Left ventricle myocardium inferior (tissue), 1 donor: ENCODE data around the gene RPH3AL. TPM values are rescaled to one million over a fixed set of nuclear protein-coding genes. Genes with fewer than 3 reads are reported as not detected.
A peak's percentile ranks its signal among the peaks of the same experiment; 100 is the strongest.

ENCODE experiments used
- DNase-seq: peaks from one replicate; pipeline ENCODE4 v3.0.0-alpha.2; 2020
- H3K27ac ChIP-seq: fragments of 200-600 bp; replicated peaks from 2 replicates; pipeline ENCODE4 v1.8.0; 2021
- H3K27me3 ChIP-seq: fragments of 200-600 bp; 2 replicates; pipeline ENCODE4 v1.8.0; 2021; ENCODE audit warnings: low read depth
- H3K36me3 ChIP-seq: fragments of 200-600 bp; 2 replicates; pipeline ENCODE4 v1.8.0; 2021
- H3K4me1 ChIP-seq: fragments of 200-600 bp; 2 replicates; pipeline ENCODE4 v1.8.0; 2021
- H3K4me3 ChIP-seq: fragments of 200-600 bp; 2 replicates; pipeline ENCODE4 v1.8.0; 2021; ENCODE audit warnings: mild to moderate bottlenecking, moderate library complexity
- H3K9me3 ChIP-seq: fragments of 200-600 bp; replicated peaks from 2 replicates; pipeline ENCODE4 v1.8.0; 2021
- CTCF ChIP-seq: fragments of 200-600 bp; IDR thresholded peaks from 2 replicates; pipeline ENCODE4 v1.8.0; 2021; ENCODE audit warnings: antibody characterized with exemption, mild to moderate bottlenecking, borderline replicate concordance
- intact Hi-C: fragments of 100-400 bp; cut with micrococcal nuclease; formaldehyde crosslinking; loops from one replicate; pipeline ENCODE4 v1.11.0; 2022
- total RNA-seq: library from RNA; stranded (reverse); fragmentation: NEBNext Ultra II Directional; extraction: Animal tissue kit (Norgen Biotek cat#: 25700); gene quantifications from one replicate; pipeline ENCODE4 v1.2.1, GENCODE V29; 2021
- donor health status: DM: no; HTN: yes; CAD: no; lungs with severe emphysema.

RPH3AL gene
- total RNA-seq, 1 donor from 2014 or later, result 4.0 TPM

GRCh38 chr17:311119-311782, 41.4 kb downstream of the RPH3AL start:
- Histone ChIP-seq H3K4me3 (no peak overlapping the region), H3K4me1 (peaks cover 11% of the 10 kb centered on the region), H3K36me3 (no peaks in the 10 kb centered on the region), H3K27me3 (peaks cover 27% of the 10 kb centered on the region), H3K27ac (no peak overlapping the region), H3K9me3 (no peaks in the 10 kb centered on the region)
- DNase-seq, result no peak
- TF ChIP-seq CTCF, result no peak
- intact Hi-C loops, result no loop called here

GRCh38 chr17:310111-311010, 42.2 kb downstream of the RPH3AL start:
- Histone ChIP-seq H3K4me1 (peaks cover 11% of the 10 kb centered on the region), H3K27ac (no peak overlapping the region), H3K27me3 (peaks cover 32% of the 10 kb centered on the region), H3K9me3 (no peaks in the 10 kb centered on the region), H3K4me3 (no peak overlapping the region), H3K36me3 (no peaks in the 10 kb centered on the region)
- DNase-seq, result no peak
- intact Hi-C loops, result no loop called here
- no peak for TF ChIP-seq CTCF

GRCh38 chr17:309361-309888, 43.2 kb downstream of the RPH3AL start:
- no peaks in the 10 kb centered on the region for H3K9me3 ChIP-seq
- H3K36me3 ChIP-seq, result no peaks in the 10 kb centered on the region
- intact Hi-C loops, result no loop called here
- TF ChIP-seq CTCF, result peak; percentile 60
- peaks cover 36% of the 10 kb centered on the region for H3K27me3 ChIP-seq
- no peak for DNase-seq
- peaks cover 13% of the 10 kb centered on the region for H3K4me1 ChIP-seq
- no peak overlapping the region for H3K27ac ChIP-seq
- H3K4me3 ChIP-seq, result no peak overlapping the region

GRCh38 chr17:307741-308507, 44.7 kb downstream of the RPH3AL start:
- peaks cover 36% of the 10 kb centered on the region for H3K27me3 ChIP-seq
- no peak for TF ChIP-seq CTCF
- DNase-seq, result peak; percentile 67
- no peaks in the 10 kb centered on the region for H3K36me3 ChIP-seq
- peaks cover 21% of the 10 kb centered on the region for H3K4me1 ChIP-seq
- H3K9me3 ChIP-seq, result no peaks in the 10 kb centered on the region
- intact Hi-C loops, result no loop called here
- H3K4me3 ChIP-seq, result no peak overlapping the region
- peak overlapping the region; percentile 38 for H3K27ac ChIP-seq

GRCh38 chr17:307295-307691, 45.3 kb downstream of the RPH3AL start:
- TF ChIP-seq CTCF, result no peak
- Histone ChIP-seq H3K36me3 (no peaks in the 10 kb centered on the region), H3K4me1 (peaks cover 27% of the 10 kb centered on the region), H3K9me3 (no peaks in the 10 kb centered on the region), H3K27me3 (peaks cover 36% of the 10 kb centered on the region), H3K27ac (peak overlapping the region; percentile 38), H3K4me3 (no peak overlapping the region)
- no peak for DNase-seq
- intact Hi-C loops, result no loop called here
